ENCODE data around the gene ZSWIM3. TPM values are rescaled to one million over a fixed set of nuclear protein-coding genes. Genes with fewer than 3 reads are reported as not detected.
"Not testable (repeated sequence)": the region's sequence is repeated elsewhere in the genome, so short reads cannot be mapped to it uniquely, and the experiment has no call there.

ZSWIM3 gene
- total and polyA plus RNA-seq, 2 of the 13 experiments (the other 11 are each of a cell fraction or from before 2014, with no cell fraction given), result 5.2 to 5.8 TPM

DNA sequence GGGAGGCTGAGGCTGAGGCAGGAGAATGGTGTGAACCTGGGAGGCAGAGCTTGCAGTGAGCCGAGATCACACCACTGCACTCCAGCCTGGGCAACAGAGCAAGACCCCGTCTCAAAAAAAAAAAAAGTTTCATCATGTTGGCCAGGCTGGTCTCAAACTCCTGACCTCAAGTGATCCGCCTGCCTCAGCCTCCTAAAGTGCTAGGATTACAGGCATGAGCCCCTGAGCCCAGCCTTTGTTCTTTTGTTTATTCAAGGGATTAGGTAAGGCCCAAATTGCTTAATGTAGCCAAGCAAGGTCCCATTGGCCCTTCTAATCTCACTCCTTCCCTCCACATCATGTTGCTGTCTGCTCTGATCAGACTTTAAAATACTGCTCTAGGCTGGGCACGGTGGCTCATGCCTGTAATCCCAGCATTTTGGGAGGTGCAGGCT is 27.7 kb upstream of the ZSWIM3 start (continued):
- TF ChIP-seq THAP11 (CRISPR knock-in tag; IDR thresholded peaks at IDR 0.05) (peak; percentile 52; the same call in 1 of the 2 replicates), MYC (CRISPR knock-in tag; IDR thresholded peaks at IDR 0.05; ENCODE audit: borderline replicate concordance) (peak; percentile 19; the same call in 1 of the 2 replicates), NFYC (CRISPR knock-in tag; IDR thresholded peaks at IDR 0.05) (peak; percentile 56), FOXC1 (CRISPR knock-in tag; IDR thresholded peaks at IDR 0.05; ENCODE audit: borderline replicate concordance) (peak; percentile 66; the same call in 1 of the 2 replicates), TBX2 (CRISPR knock-in tag; IDR thresholded peaks at IDR 0.05; ENCODE audit: borderline replicate concordance) (0 out of 2 replicates have a peak, but pooled peaks have one; percentile 36), IRF2 (CRISPR knock-in tag; IDR thresholded peaks at IDR 0.05) (peak; percentile 33; the same call in 1 of the 2 replicates), TEAD3 (CRISPR knock-in tag; optimal IDR thresholded peaks at IDR 0.05; ENCODE audit: borderline replicate concordance) (peak; percentile 59), NCOA2 (CRISPR knock-in tag; IDR thresholded peaks at IDR 0.05) (peak; percentile 78), ZBTB7A (CRISPR knock-in tag; IDR thresholded peaks at IDR 0.05) (peak; percentile 28; the same call in 1 of the 2 replicates), ADNP (CRISPR knock-in tag; IDR thresholded peaks at IDR 0.05) (peak; percentile 87), ZNF644 (CRISPR knock-in tag; IDR thresholded peaks at IDR 0.05; ENCODE audit: low read depth) (0 out of 2 replicates have a peak, but pooled peaks have one; percentile 51), HNF4A (CRISPR knock-in tag; IDR thresholded peaks at IDR 0.05) (peak; percentile 63)
- TF ChIP-seq, protein P1, sequence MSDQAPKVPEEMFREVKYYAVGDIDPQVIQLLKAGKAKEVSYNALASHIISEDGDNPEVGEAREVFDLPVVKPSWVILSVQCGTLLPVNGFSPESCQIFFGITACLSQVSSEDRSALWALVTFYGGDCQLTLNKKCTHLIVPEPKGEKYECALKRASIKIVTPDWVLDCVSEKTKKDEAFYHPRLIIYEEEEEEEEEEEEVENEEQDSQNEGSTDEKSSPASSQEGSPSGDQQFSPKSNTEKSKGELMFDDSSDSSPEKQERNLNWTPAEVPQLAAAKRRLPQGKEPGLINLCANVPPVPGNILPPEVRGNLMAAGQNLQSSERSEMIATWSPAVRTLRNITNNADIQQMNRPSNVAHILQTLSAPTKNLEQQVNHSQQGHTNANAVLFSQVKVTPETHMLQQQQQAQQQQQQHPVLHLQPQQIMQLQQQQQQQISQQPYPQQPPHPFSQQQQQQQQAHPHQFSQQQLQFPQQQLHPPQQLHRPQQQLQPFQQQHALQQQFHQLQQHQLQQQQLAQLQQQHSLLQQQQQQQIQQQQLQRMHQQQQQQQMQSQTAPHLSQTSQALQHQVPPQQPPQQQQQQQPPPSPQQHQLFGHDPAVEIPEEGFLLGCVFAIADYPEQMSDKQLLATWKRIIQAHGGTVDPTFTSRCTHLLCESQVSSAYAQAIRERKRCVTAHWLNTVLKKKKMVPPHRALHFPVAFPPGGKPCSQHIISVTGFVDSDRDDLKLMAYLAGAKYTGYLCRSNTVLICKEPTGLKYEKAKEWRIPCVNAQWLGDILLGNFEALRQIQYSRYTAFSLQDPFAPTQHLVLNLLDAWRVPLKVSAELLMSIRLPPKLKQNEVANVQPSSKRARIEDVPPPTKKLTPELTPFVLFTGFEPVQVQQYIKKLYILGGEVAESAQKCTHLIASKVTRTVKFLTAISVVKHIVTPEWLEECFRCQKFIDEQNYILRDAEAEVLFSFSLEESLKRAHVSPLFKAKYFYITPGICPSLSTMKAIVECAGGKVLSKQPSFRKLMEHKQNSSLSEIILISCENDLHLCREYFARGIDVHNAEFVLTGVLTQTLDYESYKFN (CRISPR knock-in tag; conservative IDR thresholded peaks at IDR 0.05), result peak; percentile 50
- TF ChIP-seq, protein P2, sequence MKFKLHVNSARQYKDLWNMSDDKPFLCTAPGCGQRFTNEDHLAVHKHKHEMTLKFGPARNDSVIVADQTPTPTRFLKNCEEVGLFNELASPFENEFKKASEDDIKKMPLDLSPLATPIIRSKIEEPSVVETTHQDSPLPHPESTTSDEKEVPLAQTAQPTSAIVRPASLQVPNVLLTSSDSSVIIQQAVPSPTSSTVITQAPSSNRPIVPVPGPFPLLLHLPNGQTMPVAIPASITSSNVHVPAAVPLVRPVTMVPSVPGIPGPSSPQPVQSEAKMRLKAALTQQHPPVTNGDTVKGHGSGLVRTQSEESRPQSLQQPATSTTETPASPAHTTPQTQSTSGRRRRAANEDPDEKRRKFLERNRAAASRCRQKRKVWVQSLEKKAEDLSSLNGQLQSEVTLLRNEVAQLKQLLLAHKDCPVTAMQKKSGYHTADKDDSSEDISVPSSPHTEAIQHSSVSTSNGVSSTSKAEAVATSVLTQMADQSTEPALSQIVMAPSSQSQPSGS (CRISPR knock-in tag; IDR thresholded peaks at IDR 0.05), result peak; percentile 64
- TF ChIP-seq, protein P3, sequence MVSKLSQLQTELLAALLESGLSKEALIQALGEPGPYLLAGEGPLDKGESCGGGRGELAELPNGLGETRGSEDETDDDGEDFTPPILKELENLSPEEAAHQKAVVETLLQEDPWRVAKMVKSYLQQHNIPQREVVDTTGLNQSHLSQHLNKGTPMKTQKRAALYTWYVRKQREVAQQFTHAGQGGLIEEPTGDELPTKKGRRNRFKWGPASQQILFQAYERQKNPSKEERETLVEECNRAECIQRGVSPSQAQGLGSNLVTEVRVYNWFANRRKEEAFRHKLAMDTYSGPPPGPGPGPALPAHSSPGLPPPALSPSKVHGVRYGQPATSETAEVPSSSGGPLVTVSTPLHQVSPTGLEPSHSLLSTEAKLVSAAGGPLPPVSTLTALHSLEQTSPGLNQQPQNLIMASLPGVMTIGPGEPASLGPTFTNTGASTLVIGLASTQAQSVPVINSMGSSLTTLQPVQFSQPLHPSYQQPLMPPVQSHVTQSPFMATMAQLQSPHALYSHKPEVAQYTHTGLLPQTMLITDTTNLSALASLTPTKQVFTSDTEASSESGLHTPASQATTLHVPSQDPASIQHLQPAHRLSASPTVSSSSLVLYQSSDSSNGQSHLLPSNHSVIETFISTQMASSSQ (IDR thresholded peaks at IDR 0.05; ENCODE audit: low read depth), result not testable (repeated sequence)
- TF ChIP-seq, protein P3 (CRISPR knock-in tag; IDR thresholded peaks at IDR 0.05; ENCODE audit: borderline replicate concordance), result 0 out of 2 replicates have a peak, but pooled peaks have one; percentile 7
- TF ChIP-seq, protein P4, sequence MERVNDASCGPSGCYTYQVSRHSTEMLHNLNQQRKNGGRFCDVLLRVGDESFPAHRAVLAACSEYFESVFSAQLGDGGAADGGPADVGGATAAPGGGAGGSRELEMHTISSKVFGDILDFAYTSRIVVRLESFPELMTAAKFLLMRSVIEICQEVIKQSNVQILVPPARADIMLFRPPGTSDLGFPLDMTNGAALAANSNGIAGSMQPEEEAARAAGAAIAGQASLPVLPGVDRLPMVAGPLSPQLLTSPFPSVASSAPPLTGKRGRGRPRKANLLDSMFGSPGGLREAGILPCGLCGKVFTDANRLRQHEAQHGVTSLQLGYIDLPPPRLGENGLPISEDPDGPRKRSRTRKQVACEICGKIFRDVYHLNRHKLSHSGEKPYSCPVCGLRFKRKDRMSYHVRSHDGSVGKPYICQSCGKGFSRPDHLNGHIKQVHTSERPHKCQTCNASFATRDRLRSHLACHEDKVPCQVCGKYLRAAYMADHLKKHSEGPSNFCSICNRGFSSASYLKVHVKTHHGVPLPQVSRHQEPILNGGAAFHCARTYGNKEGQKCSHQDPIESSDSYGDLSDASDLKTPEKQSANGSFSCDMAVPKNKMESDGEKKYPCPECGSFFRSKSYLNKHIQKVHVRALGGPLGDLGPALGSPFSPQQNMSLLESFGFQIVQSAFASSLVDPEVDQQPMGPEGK (CRISPR knock-in tag; IDR thresholded peaks at IDR 0.05), result peak; percentile 71
- TF ChIP-seq, protein P5, sequence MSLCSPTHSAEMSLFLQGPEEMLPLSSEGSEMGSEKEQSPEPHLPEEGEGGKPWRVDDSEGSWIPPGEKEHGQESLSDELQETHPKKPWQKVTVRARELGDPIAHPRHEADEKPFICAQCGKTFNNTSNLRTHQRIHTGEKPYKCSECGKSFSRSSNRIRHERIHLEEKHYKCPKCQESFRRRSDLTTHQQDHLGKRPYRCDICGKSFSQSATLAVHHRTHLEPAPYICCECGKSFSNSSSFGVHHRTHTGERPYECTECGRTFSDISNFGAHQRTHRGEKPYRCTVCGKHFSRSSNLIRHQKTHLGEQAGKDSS (CRISPR knock-in tag; IDR thresholded peaks at IDR 0.05; ENCODE audit: borderline replicate concordance, low read depth), result 0 out of 2 replicates have a peak, but pooled peaks have one; percentile 15

Measured in HepG2 (cell line).